Activated T-helper 1 cell treated with Interleukin-2 at 50 U/mL for 16 hours (primary cell): Measurements from ENCODE around the gene AJM1.
"Not testable (repeated sequence)": the region's sequence is repeated elsewhere in the genome, so short reads cannot be mapped to it uniquely, and the experiment has no call there.

Experiments used
- DNase-seq: peaks from one replicate; pipeline ENCODE4 v3.0.0-alpha.2; 2020; ENCODE audit warnings: low read depth

Gene AJM1

GRCh38 chr9:136842380-136842948 lies at the start of gene AJM1:
Gene AJM1, plus strand, starts transcription at chr9:136842478. Its CDS starts 1,937 bp downstream, at chr9:136844415.
- DNase-seq, result peak; percentile 64

DNA sequence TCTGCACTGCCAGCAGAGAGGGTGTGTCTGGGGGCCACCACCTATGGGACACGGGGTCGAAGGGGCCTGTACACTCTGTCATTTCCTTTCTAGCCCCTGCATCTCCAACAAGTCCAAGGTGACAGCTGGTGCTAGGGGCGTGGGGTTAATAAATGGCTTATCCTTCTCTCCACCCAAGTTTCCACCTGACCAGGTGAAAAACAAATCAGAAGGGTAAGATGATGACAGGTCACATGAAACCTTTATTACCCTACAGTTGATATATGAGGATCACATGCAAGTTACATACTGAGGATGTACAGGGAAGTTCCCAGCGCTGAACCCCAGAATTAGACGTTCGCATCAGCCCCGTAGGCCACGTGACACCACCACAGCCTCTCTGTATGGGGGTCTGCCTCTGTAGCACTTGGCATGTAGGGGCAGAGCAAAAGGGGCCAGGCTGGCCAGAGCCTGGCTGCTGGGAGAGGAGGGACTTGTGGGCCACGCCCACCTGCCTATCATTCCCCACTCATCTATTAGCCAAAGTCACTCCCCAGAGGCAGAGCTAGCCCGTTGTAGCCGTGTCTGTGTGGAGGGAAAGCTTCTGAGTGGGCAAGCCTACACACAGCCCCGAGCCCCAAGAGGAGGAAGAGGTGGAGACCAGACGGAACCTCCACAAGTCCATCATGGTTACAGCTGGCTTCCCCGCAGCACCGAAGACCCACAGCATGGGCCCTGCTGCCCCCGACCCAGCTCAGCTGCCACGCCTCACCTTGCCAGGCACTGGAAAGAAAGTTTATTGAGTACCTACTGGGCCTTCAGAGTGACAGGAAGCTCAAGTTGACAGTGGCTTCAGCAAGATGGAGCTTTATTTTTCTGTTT lies 49.0 kb upstream of the AJM1 start:
- DNase-seq, result no peak

GRCh38 chr9:136794281-136794999 lies 47.8 kb upstream of the AJM1 start:
- no peak for DNase-seq

GRCh38 chr9:136795000-136795348 lies 47.3 kb upstream of the AJM1 start:
- no peak for DNase-seq

- DNase-seq, result no peak
Observed at GRCh38 chr9:136796238-136796774, 46.0 kb upstream of the AJM1 start, which contains the start of gene CCDC183. Gene CCDC183, plus strand, starts transcription at chr9:136796338. Its CDS starts 60 bp downstream, at chr9:136796398.

DNA sequence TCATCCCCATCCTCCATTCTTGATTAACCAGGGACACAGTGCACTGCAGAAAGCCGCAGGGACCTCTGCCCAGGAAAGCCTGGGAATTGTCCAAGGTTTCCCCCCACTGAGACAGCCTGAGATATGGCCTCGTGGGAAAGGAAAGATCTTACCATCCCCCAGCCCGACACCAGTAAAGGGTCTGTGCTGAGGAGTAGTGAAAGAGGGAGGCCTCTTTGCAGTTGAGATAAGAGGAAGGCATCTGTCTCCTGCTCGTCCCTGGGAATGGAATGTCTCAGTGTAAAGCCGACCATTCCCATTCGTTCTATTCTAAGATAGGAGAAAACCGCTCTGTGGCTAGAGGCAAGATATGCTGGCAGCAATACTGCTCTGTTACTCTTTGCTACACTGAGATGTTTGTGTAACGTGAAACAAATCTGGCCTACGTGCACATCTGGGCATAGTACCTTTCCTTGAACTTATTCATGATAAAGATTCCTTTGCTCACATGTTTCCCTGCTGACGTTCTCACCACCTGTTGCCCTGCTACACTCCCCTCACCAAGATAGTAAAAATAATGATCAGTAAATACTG lies 45.4 kb upstream of the AJM1 start:
- not testable (repeated sequence) for DNase-seq

GRCh38 chr9:136798708-136799078 lies 43.6 kb upstream of the AJM1 start:
- no peak for DNase-seq

DNA sequence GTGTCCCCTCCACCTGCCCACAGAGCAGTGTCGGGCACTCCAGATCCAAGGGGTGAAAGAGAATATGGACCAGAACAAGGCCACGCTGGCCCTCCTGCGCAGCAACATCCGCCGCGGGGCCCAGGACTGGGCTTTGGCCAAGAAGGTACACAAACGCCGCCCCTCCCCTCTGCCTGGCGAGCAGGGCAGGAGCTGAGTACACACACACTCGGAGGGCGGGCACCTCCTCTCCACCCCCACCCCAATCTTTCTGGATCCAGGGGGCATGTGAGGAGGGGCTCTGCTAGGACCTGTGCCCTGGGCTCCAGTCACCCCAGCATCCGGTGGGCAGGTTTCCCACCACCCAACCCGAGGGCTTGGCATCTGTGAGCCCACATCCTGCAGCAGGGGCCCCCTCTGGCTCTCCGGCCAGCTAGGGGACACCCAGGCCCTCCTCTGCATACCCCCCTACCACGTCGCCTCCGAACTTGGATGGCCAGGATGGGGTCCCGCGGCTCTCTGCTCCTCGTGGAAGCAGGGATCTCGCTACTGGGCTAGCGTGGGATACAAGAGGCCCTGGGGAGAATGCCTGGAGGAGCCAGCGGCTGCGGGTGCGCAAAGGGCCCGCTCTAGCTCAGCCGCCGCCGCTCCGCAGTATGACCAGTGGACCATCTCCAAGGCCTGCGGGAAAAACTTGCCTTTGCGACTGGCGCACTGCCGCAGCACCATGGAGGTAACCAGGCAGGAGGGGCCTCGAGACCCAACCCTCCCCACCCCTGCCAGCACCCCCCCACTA lies 43.0 kb upstream of the AJM1 start:
- no peak for DNase-seq

- DNase-seq, result peak; percentile 88
Observed at GRCh38 chr9:136799854-136800657, 42.2 kb upstream of the AJM1 start.

DNA sequence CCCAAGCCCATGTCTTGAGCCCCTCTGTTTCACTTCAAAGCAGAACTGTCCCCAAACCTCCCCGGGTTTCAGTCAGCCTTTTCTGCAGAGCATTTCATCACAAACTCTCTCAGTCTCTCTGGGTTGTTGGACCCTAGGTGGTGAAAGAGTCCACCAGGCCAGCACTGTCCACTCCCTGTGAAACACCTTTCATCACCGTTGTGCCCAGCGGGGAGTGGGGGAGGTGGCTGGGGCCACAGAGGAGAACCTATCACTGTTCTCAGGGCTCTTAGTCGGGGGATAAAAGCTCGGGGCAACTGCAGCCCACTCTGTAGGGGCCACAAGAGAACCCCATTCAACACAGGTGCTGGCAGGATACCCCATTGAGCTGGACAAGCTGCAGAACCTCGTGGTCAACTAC lies 40.0 kb upstream of the AJM1 start:
- DNase-seq, result no peak

DNA sequence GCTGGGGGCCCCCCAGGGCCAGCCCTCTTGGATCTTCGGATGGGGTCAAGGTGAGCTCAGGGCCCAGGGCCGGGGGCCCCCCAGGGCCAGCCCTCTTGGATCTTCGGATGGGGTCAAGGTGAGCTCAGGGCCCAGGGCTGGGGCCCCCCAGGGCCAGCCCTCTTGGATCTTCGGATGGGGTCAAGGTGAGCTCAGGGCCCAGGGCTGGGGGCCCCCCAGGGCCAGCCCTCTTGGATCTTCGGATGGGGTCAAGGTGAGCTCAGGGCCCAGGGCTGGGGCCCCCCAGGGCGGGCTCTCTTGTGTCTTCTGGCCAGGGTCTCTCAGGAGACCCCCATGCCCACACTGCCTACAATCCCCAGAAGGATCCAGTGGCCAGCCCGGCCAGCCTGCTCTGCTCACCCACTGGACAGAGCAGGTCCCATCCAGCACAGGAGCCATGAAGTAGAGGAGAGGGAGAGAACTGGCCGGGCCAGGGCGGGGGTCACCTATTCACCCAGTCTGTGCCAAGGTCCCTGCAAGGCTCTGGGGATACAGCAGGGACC lies 39.2 kb upstream of the AJM1 start:
- DNase-seq, result not testable (repeated sequence)

GRCh38 chr9:136803551-136804508 lies 38.4 kb upstream of the AJM1 start:
- DNase-seq, result no peak

- DNase-seq, result no peak
Observed at GRCh38 chr9:136804509-136805206, 37.6 kb upstream of the AJM1 start.

- DNase-seq, result no peak
Observed at GRCh38 chr9:136805207-136805740, 37.0 kb upstream of the AJM1 start.

DNA sequence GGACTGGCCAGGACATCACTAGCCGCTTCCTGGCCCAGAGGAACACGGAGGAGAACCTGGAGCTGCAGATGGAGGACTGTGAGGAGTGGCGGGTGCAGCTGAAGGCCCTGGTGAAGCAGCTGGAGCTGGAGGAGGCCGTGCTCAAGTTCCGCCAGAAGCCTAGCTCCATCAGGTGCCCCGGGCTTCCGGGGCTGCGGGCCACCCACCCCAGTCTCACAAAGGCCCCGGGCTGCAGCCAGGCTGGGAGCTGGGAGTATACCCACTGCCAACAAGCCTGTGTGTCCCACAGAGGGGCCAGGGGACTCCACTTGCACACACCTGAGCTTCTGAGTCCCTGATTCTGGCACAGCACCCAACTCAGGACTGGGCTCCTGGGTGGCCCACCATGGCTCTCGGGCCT lies 36.2 kb upstream of the AJM1 start:
- no peak for DNase-seq

- DNase-seq, result no peak
Observed at GRCh38 chr9:136806631-136807201, 35.6 kb upstream of the AJM1 start.

GRCh38 chr9:136807281-136808074 lies 34.8 kb upstream of the AJM1 start, which contains the start of gene RABL6:
Gene RABL6, plus strand, starts transcription at chr9:136807948. Its CDS starts 249 bp downstream, at chr9:136808197.
- peak; percentile 78 for DNase-seq
